ENCODE results near the gene NEDD4. TPM values are rescaled to one million over a fixed set of nuclear protein-coding genes. Genes with fewer than 3 reads are reported as not detected.

NEDD4 gene
- polyA plus RNA-seq, 2 of the 4 experiments (the other 2 are of a cell fraction), result 56.4 to 78.8 TPM

GRCh38 chr15:56040081-56041035 is 46.9 kb upstream of the NEDD4 start (continued):
- no peak for TF ChIP-seq KDM1A (IDR thresholded peaks at IDR 0.05; ENCODE audit: low read depth)
- no peak for TF ChIP-seq ZFP36 (IDR thresholded peaks at IDR 0.05; ENCODE audit: borderline replicate concordance, partially characterized antibody)
- TF ChIP-seq MAFK (IDR thresholded peaks at IDR 0.05; ENCODE audit: partially characterized antibody), result no peak
- TF ChIP-seq HOXB5 (CRISPR knock-in tag; IDR thresholded peaks at IDR 0.05), result no peak; the same call in 1 of the 2 replicates
- peak; percentile 89 to 95 for TF ChIP-seq CEBPB (IDR thresholded peaks at IDR 0.05)
- TF ChIP-seq EP300 (IDR thresholded peaks at IDR 0.05), result peak in 1 of 2 experiments; percentile 66; a peak in 1 of 5 replicates
- peak; percentile 31; the same call in 1 of the 2 replicates for TF ChIP-seq ZNF302 (CRISPR knock-in tag; IDR thresholded peaks at IDR 0.05)
- no peak for TF ChIP-seq POLR2AphosphoS2 (conservative IDR thresholded peaks at IDR 0.05; ENCODE audit: low read length)
- TF ChIP-seq EHMT2 (IDR thresholded peaks at IDR 0.05; ENCODE audit: low read depth), result no peak
- TF ChIP-seq SREBF2 (IDR thresholded peaks at IDR 0.05), result no peak
- no peak for TF ChIP-seq ZC3H11A (IDR thresholded peaks at IDR 0.05)
- TF ChIP-seq HES2 (IDR thresholded peaks at IDR 0.05), result peak; percentile 57; the same call in 1 of the 2 replicates
- no peak for TF ChIP-seq CBX8 (IDR thresholded peaks at IDR 0.05)
- no peak for TF ChIP-seq TP53 (CRISPR knock-in tag; IDR thresholded peaks at IDR 0.05)
- no peak for TF ChIP-seq EHF (CRISPR knock-in tag; IDR thresholded peaks at IDR 0.05)
- TF ChIP-seq BCL3 (IDR thresholded peaks at IDR 0.05), result no peak
- TF ChIP-seq ELK1 (IDR thresholded peaks at IDR 0.05; ENCODE audit: low read depth, low read length), result no peak
- TF ChIP-seq RCOR1 (IDR thresholded peaks at IDR 0.05; ENCODE audit: low read depth, low read length), result no peak
- TF ChIP-seq ATOH8 (CRISPR knock-in tag; IDR thresholded peaks at IDR 0.05; ENCODE audit: low read depth), result peak; percentile 12; the same call in 1 of the 2 replicates
- no peak for TF ChIP-seq KDM5A (IDR thresholded peaks at IDR 0.05)
- TF ChIP-seq RARB (CRISPR knock-in tag; IDR thresholded peaks at IDR 0.05), result no peak; the same call in 1 of the 2 replicates
- no peak for TF ChIP-seq CHD4 (IDR thresholded peaks at IDR 0.05; ENCODE audit: borderline replicate concordance)
- TF ChIP-seq HOXB13 (CRISPR knock-in tag; IDR thresholded peaks at IDR 0.05; ENCODE audit: low read depth), result 0 out of 2 replicates have a peak, but pooled peaks have one; percentile 37
- no peak for TF ChIP-seq HDAC2 (IDR thresholded peaks at IDR 0.05)
- TF ChIP-seq PBX3 (IDR thresholded peaks at IDR 0.05), result no peak
- no peak for TF ChIP-seq HOXA7 (CRISPR knock-in tag; IDR thresholded peaks at IDR 0.05)
- no peak; the same call in 1 of the 2 replicates for TF ChIP-seq GATA3 (IDR thresholded peaks at IDR 0.05; ENCODE audit: borderline replicate concordance)
- no peak for TF ChIP-seq FOXS1 (CRISPR knock-in tag; IDR thresholded peaks at IDR 0.05)
- TF ChIP-seq JUNB (IDR thresholded peaks at IDR 0.05), result peak; percentile 73
- no peak for TF ChIP-seq HMGXB4 (CRISPR knock-in tag; IDR thresholded peaks at IDR 0.05; ENCODE audit: borderline replicate concordance)
- no peak for TF ChIP-seq TFCP2L1 (CRISPR knock-in tag; IDR thresholded peaks at IDR 0.05)
- TF ChIP-seq MYC (IDR thresholded peaks at IDR 0.05; ENCODE audit: borderline replicate concordance, low read length), result no peak

Data from A549 (cell line).